HepG2 (cell line): ENCODE measurements around the gene C22orf31. TPM values are rescaled to one million over a fixed set of nuclear protein-coding genes. Genes with fewer than 3 reads are reported as not detected.

ENCODE experiments used
- CHD2 ChIP-seq: IDR thresholded peaks from 2 replicates; pipeline ENCODE4 v1.6.1; 2011; ENCODE audit warnings: low read depth, low read length, improper control_type of control experiment
- CHD4 ChIP-seq: fragments of 200-600 bp; sonication (generic); IDR thresholded peaks from 2 replicates; pipeline ENCODE4 v1.7.0; 2017; ENCODE audit warnings: mild to moderate bottlenecking, low read length, borderline replicate concordance
- HDAC1 ChIP-seq: sonication (generic); formaldehyde crosslinking; IDR thresholded peaks from 2 replicates; pipeline ENCODE4 v1.5.1; 2020; ENCODE audit warnings: mild to moderate bottlenecking, missing genetic modification reagents
- KAT2B ChIP-seq: fragments of 150-350 bp; IDR thresholded peaks from 2 replicates; pipeline ENCODE4 v1.6.1; 2014; ENCODE audit warnings: low read depth, low read length, borderline replicate concordance
- KMT2B ChIP-seq: IDR thresholded peaks from 2 replicates; pipeline ENCODE4 v1.6.1; 2016; ENCODE audit warnings: missing genetic modification reagents, missing compliant biosample characterization
- LCORL ChIP-seq, 2 experiments: fragments of 450-650 bp in 1 of 2; sonication (generic) in 1 of 2; formaldehyde crosslinking in 1 of 2; IDR thresholded peaks; 2 replicates each; pipeline versions ENCODE4 v1.5.0 to v1.6.1; 2017 to 2020; ENCODE audit warnings: antibody characterized with exemption in 1 of 2, missing genetic modification reagents in 1 of 2
- NFIB ChIP-seq: sonication (generic); formaldehyde crosslinking; IDR thresholded peaks from 2 replicates; pipeline ENCODE4 v1.9.0; 2021; ENCODE audit warnings: missing genetic modification reagents, mild to moderate bottlenecking, borderline replicate concordance
- RXRA ChIP-seq: sonication (generic); formaldehyde crosslinking; IDR thresholded peaks from 2 replicates; pipeline ENCODE4 v1.5.1; 2020; ENCODE audit warnings: missing genetic modification reagents
- YEATS2 ChIP-seq: sonication (generic); formaldehyde crosslinking; IDR thresholded peaks from 2 replicates; pipeline ENCODE4 v1.4.0; 2020; ENCODE audit warnings: missing genetic modification reagents, borderline replicate concordance
- ZBTB3 ChIP-seq: sonication (generic); formaldehyde crosslinking; IDR thresholded peaks from 2 replicates; pipeline ENCODE4 v1.4.0; 2020; ENCODE audit warnings: low read depth, mild to moderate bottlenecking, moderate library complexity, missing genetic modification reagents, borderline replicate concordance
- ZFP41 ChIP-seq: sonication (generic); formaldehyde crosslinking; IDR thresholded peaks from 2 replicates; pipeline ENCODE4 v1.4.0; 2020; ENCODE audit warnings: mild to moderate bottlenecking, missing genetic modification reagents, borderline replicate concordance
- ZFP82 ChIP-seq: sonication (generic); formaldehyde crosslinking; IDR thresholded peaks from 2 replicates; pipeline ENCODE4 v1.5.1; 2020; ENCODE audit warnings: mild to moderate bottlenecking, missing genetic modification reagents, borderline replicate concordance
- ZKSCAN5 ChIP-seq: sonication (generic); formaldehyde crosslinking; IDR thresholded peaks from 2 replicates; pipeline ENCODE4 v1.5.1; 2020; ENCODE audit warnings: mild to moderate bottlenecking, missing genetic modification reagents
- ZNF121 ChIP-seq: sonication (generic); formaldehyde crosslinking; IDR thresholded peaks from 2 replicates; pipeline ENCODE4 v1.5.0; 2020; ENCODE audit warnings: mild to moderate bottlenecking, missing genetic modification reagents
- ZNF619 ChIP-seq: sonication (generic); formaldehyde crosslinking; IDR thresholded peaks from 2 replicates; pipeline ENCODE4 v1.4.0; 2020; ENCODE audit warnings: mild to moderate bottlenecking, missing genetic modification reagents
- polyA plus RNA-seq, 8 experiments: library from polyadenylated mRNA; depleted of rRNA in 3 of 8; stranded (reverse) in 7 of 8; unstranded in 1 of 8; fragments of >200 nt; fragmentation: Illumina TruSeq in 4 of 8; extraction: Trizol in 4 of 8; gene quantifications; 2 replicates each; pipeline versions ENCODE4 v1.2.1 to v1.2.3, GENCODE V29; 2011 to 2016; ENCODE audit warnings: low read depth in 4 of 8, missing spikeins in 1 of 8, mixed read lengths in 1 of 8; ENCODE audit not compliant: insufficient read depth in 1 of 8
- total RNA-seq, 5 experiments: library from RNA; depleted of rRNA; stranded (reverse); fragments of >200 nt; fragmentation: Illumina TruSeq; extraction: Trizol; gene quantifications; 2 replicates each; pipeline ENCODE4 v1.2.3, GENCODE V29; 2016; ENCODE audit warnings: low read depth in 1 of 5
- TF ChIP-seq, protein P1 (sequence below): sonication (generic); formaldehyde crosslinking; IDR thresholded peaks from 2 replicates; pipeline ENCODE4 v1.4.0; 2020; ENCODE audit warnings: missing genetic modification reagents
- TF ChIP-seq, protein P2 (sequence below): sonication (generic); formaldehyde crosslinking; IDR thresholded peaks from 2 replicates; pipeline ENCODE4 v1.5.1; 2020; ENCODE audit warnings: missing genetic modification reagents, mild to moderate bottlenecking, borderline replicate concordance
- TF ChIP-seq, protein P3 (sequence below): IDR thresholded peaks from 2 replicates; pipeline ENCODE4 v1.6.1; 2012; ENCODE audit warnings: inconsistent platforms
- TF ChIP-seq, protein P4 (sequence below): sonication (generic); formaldehyde crosslinking; IDR thresholded peaks from 2 replicates; pipeline ENCODE4 v1.5.1; 2020; ENCODE audit warnings: mild to moderate bottlenecking, missing genetic modification reagents, moderate library complexity
- TF ChIP-seq, protein P5 (sequence below): sonication (generic); IDR thresholded peaks from 2 replicates; pipeline ENCODE4 v1.6.1; 2016; ENCODE audit warnings: low read depth, borderline replicate concordance

Gene C22orf31
- total and polyA plus RNA-seq, 2 of the 13 experiments (the other 11 are each of a cell fraction or from before 2014, with no cell fraction given) = not detected

DNA sequence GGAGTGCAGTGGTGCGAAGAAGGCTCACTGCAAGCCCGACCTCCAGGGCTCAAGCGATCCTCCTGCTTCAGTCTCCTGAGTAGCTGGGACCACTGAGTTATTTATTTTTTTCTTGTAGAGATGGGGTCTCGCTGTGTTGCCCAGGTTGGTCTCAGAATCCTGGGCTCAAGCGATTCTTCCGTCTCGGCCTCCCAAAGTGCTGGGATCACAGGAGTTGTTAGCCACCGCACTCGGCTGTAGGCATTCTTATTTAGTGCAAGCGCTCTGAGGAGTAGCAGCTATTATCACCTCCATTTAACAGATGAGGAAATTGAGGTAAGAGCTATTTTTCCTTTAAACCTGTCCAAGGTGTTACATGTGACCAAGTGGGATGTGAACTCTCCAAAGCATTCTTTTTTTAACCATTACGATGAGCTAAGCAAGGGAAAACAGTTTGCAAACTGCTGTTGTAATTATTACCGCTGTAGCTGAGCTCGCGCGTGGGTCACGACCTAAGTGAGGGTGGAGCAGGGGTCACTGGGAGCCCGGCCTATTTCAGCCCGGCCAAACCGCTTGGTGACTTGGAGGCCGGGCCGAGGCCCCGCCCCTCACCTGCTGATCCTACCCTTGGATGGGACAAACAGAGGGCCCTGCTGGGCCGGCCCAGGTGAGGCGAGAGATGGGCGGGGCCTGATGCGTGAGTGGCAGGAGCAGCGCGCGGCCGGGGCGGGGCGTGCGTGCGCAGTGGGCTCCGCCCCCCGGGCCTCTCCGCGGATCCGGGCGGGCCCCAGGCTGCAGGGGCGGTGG lies 10.8 kb upstream of the C22orf31 start (continued):
- TF ChIP-seq, protein P1, sequence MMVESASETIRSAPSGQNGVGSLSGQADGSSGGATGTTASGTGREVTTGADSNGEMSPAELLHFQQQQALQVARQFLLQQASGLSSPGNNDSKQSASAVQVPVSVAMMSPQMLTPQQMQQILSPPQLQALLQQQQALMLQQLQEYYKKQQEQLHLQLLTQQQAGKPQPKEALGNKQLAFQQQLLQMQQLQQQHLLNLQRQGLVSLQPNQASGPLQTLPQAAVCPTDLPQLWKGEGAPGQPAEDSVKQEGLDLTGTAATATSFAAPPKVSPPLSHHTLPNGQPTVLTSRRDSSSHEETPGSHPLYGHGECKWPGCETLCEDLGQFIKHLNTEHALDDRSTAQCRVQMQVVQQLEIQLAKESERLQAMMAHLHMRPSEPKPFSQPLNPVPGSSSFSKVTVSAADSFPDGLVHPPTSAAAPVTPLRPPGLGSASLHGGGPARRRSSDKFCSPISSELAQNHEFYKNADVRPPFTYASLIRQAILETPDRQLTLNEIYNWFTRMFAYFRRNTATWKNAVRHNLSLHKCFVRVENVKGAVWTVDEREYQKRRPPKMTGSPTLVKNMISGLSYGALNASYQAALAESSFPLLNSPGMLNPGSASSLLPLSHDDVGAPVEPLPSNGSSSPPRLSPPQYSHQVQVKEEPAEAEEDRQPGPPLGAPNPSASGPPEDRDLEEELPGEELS (CRISPR knock-in tag) = peak; percentile 24; the same call in 1 of the 2 replicates
- TF ChIP-seq, protein P2, sequence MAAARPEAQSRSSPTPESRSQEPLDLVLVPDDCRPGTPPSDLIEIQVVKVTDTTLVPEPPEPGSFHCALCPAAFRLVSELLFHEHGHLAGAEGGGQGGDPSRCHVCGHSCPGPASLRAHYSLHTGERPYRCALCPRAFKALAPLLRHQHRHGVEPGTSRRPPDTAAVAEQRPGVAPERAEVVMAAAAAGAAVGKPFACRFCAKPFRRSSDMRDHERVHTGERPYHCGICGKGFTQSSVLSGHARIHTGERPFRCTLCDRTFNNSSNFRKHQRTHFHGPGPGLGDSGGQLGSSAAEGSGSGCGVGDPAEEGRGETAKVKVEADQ (CRISPR knock-in tag) = 0 out of 2 replicates have a peak, but pooled peaks have one; percentile 26
- no peak for TF ChIP-seq KAT2B
- TF ChIP-seq NFIB = no peak
- TF ChIP-seq RXRA = peak; percentile 57
- no peak for TF ChIP-seq YEATS2
- TF ChIP-seq ZFP82 (CRISPR knock-in tag) = no peak
- no peak for TF ChIP-seq KMT2B (CRISPR knock-in tag)
- TF ChIP-seq, protein P3, sequence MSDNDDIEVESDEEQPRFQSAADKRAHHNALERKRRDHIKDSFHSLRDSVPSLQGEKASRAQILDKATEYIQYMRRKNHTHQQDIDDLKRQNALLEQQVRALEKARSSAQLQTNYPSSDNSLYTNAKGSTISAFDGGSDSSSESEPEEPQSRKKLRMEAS = peak; percentile 22; the same call in 1 of the 2 replicates
- 0 out of 2 replicates have a peak, but pooled peaks have one; percentile 41 for TF ChIP-seq ZNF619 (CRISPR knock-in tag)
- peak; percentile 96 for TF ChIP-seq ZNF121
- TF ChIP-seq, protein P4, sequence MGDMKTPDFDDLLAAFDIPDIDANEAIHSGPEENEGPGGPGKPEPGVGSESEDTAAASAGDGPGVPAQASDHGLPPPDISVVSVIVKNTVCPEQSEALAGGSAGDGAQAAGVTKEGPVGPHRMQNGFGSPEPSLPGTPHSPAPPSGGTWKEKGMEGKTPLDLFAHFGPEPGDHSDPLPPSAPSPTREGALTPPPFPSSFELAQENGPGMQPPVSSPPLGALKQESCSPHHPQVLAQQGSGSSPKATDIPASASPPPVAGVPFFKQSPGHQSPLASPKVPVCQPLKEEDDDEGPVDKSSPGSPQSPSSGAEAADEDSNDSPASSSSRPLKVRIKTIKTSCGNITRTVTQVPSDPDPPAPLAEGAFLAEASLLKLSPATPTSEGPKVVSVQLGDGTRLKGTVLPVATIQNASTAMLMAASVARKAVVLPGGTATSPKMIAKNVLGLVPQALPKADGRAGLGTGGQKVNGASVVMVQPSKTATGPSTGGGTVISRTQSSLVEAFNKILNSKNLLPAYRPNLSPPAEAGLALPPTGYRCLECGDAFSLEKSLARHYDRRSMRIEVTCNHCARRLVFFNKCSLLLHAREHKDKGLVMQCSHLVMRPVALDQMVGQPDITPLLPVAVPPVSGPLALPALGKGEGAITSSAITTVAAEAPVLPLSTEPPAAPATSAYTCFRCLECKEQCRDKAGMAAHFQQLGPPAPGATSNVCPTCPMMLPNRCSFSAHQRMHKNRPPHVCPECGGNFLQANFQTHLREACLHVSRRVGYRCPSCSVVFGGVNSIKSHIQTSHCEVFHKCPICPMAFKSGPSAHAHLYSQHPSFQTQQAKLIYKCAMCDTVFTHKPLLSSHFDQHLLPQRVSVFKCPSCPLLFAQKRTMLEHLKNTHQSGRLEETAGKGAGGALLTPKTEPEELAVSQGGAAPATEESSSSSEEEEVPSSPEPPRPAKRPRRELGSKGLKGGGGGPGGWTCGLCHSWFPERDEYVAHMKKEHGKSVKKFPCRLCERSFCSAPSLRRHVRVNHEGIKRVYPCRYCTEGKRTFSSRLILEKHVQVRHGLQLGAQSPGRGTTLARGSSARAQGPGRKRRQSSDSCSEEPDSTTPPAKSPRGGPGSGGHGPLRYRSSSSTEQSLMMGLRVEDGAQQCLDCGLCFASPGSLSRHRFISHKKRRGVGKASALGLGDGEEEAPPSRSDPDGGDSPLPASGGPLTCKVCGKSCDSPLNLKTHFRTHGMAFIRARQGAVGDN (CRISPR knock-in tag) = peak; percentile 36
- no peak for TF ChIP-seq CHD2
- 0 out of 2 replicates have a peak, but pooled peaks have one; percentile 30 for TF ChIP-seq ZFP41 (CRISPR knock-in tag)
- TF ChIP-seq, protein P5, sequence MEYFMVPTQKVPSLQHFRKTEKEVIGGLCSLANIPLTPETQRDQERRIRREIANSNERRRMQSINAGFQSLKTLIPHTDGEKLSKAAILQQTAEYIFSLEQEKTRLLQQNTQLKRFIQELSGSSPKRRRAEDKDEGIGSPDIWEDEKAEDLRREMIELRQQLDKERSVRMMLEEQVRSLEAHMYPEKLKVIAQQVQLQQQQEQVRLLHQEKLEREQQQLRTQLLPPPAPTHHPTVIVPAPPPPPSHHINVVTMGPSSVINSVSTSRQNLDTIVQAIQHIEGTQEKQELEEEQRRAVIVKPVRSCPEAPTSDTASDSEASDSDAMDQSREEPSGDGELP = peak; percentile 75; the same call in 1 of the 2 replicates
- TF ChIP-seq HDAC1 (CRISPR knock-in tag) = peak; percentile 58
- peak; percentile 85 for TF ChIP-seq CHD4
- TF ChIP-seq LCORL (IDR thresholded peaks at IDR 0.05) = no peak
- peak; percentile 25; the same call in 1 of the 2 replicates for TF ChIP-seq LCORL (CRISPR knock-in tag; IDR thresholded peaks at IDR 0.05)
- TF ChIP-seq ZBTB3 (CRISPR knock-in tag) = no peak
- TF ChIP-seq ZKSCAN5 (CRISPR knock-in tag) = peak; percentile 88
